ENCODE results near the gene IQCH. TPM values are rescaled to one million over a fixed set of nuclear protein-coding genes. Genes with fewer than 3 reads are reported as not detected.
"Not testable (repeated sequence)": the region's sequence is repeated elsewhere in the genome, so short reads cannot be mapped to it uniquely, and the experiment has no call there.

Gene IQCH
- total RNA-seq, 1 experiment from 2014 or later, result 8.3 TPM

DNA sequence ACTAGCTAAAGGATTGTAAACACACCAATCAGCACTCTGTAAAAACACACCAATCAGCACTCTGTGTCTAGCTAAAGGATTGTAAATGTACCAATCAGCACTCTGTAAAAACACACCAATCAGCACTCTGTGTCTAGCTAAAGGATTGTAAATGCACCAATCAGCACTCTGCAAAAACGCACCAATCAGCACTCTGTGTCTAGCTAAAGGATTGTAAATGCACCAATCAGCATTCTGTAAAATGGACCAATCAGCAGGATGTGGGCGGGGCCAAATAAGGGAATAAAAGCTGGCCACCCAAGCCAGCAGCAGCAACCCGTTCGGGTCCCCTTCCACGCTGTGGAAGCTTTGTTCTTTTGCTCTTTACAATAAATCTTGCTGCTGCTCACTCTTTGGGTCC is 8.0 kb upstream of the IQCH start:
- DNase-seq (ENCODE audit: low read depth), result not testable (repeated sequence)

DNA sequence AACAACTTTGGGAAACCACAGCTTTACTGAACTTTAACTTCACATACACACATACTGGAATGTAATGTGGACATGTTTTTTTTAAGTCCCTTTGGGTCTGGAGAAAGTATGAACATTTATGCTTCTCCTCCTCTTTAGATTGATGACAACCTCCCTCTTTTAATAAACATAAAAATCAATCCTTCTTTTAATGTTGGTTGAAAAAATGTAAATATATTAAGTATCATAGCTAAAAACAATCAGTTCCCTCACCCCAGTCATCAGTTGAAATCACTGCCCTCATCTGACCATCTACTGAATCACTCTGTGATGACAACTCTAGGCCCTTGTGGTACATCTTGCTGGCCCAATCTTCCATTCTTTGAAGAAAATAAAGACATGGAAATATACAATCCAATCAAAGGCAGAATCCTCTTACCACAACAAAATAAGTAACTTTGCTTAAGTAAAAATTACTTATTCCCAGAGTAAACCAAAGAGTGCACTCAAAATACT is 6.5 kb upstream of the IQCH start:
- no peak for DNase-seq (ENCODE audit: low read depth)

DNA sequence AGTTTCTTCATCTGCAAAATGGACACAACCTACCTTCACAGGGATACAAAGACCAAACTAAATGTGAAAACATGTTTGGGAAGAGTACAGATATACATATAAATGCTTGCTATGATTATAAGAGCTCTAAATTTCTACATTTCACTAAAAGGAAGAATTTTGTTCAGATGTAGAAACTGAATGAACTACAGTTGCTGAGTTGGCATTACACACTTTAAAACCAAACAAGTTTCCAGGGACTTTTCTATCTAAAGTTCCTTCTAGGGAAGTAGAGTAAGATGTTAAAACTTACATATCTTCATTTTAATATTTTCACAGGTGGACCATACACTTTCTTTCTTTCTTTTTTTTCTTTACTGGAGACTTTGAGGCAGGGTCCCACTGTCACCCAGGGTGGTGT is 4.8 kb upstream of the IQCH start:
- no peak for DNase-seq (ENCODE audit: low read depth)

DNA sequence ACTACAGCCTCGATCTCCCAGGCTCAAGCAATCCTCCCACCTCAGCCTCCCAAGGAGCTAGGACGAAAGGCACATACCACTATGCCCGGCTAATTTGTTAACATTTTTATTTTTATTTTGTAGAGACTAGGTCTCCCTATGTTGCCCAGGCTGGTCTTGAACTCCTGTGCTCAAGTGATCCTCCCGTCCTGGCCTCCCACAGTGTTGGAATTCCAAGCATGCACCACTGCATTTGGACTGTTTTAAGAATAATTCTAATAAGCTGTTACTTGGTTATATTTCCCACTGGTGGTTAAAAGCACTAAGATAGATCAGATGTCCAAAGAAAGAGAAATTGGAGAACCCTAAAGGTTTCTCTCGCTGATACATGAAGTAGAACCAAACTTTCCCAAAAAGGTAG is 3.3 kb upstream of the IQCH start:
- DNase-seq (ENCODE audit: low read depth), result no peak

DNA sequence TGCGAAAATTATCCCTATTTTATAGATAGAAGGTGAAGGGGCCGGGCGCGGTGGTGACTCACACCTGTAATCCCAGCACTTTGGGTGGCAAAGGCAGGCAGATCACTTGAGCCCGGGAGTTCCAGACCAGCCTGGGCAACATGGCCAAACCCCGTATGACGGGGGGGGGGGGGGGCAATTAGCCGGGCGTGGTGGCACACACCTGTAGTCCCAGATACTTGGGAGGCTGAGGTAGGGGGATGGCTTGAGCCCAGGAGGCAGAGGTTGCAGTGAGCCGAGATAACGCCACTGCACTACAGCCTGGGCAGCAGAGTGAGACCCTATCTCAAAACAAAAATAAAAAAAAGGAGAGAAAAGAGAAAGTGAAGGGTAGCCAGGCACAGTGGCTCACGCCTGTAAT is 1.5 kb upstream of the IQCH start:
- DNase-seq (ENCODE audit: low read depth), result no peak

DNA sequence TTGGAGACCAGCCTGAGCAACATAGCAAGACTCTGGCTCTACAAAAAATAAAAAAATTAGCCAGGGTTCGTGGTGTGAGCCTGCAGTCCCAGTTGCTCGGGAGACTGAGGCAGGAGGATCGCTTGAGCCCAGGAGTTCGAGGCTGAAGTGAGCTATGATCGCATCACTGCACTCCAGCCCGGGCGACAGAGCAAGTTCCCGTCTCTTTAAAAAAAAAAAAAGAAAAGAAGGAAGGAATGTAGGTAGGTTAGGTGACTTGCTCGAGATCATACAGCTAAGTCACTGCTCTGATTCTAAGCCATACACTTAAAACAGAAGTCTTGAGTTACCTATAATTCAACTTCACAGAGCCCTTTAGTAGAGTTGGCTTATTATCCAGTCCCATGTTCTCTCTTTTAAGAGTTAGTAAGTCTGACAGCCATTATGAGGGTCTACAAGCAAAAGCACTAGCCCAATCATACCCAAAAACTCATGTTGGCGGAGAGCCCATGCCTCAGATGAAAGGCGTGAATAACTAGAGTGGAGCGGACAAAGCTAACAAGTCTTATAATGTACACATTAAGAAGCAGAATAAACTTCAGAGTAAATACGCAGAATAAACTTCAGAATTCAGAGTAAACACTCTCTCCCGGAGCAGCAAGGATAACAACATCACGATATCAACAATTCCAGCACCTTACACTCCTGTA is 893 bp upstream of the IQCH start:
- no peak for DNase-seq (ENCODE audit: low read depth)

DNA sequence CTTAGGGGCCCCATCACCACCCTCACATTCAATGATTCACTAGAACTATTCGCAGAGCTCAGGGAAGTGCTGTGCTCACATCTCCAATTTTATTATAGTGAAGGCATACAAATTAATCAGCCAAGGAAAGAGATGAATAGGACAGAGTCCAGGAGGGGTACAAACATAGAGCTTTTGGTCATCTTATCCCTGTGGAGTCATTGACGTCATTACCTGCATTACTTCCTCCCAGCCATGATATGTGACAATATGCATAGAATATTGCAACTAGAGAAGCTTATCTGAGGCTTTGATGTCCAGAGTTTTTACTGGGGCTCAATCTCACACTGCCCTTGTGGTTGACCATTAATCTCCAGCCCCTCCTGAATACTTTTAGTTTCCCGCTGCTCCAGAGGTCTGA is 1.5 kb downstream of the IQCH start:
- DNase-seq (ENCODE audit: low read depth), result no peak

DNA sequence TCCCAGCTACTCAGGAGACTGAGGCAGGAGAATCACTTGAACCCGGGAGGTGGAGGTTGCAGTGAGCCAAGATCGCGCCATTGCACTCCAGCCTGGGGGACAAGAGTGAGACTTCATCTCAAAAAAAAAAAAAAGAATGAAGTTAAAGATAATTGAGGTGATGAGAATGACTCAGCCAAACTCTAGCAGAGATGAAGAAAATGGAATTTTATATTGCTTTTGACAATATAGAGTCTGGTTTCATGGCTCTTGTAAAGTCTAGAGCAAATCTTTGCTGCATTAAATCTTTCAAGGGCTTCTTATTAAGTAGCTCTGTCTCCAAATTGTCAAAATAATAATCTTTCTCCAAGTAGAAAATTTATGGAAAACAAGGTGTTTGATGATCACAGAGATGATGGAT is 3.8 kb downstream of the IQCH start:
- not testable (repeated sequence) for DNase-seq (ENCODE audit: low read depth)

DNA sequence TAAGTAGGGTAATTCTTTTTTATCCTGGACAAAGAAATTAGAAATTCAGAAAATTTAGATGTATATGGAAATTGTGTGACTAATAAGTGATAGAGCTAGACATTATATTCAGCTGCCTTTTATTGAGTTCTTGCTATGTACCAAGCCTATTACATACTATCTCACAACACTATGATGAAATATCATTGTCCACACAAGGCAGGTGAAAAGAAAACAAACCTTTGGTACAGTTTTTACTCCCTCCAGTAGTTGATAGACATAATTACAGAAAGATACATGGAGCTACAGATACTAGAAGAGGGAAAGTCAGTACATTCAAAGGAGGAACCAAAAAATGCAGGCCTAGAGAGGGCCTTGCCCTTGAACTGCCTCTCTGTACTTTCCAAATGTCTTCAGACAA is 4.8 kb downstream of the IQCH start:
- no peak for DNase-seq (ENCODE audit: low read depth)

DNA sequence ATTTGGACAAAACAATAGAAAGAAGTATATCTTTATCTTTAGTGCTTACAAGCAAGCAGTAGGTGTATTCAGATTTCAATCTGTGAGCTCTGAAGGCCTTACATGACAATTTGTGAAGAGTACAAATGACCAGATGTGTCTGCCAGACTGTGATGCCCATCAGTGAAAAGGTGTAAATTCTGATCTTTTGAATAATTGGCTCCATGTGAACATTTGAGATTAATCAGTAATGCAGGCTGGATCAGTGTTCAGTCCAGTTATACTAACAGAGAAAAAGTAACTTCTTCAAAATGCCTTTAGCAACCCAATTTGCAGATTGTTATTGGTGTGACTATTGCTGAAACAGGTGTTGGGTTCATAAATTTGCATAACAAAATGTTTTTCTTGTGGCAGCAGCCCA is 5.2 kb downstream of the IQCH start:
- no peak for DNase-seq (ENCODE audit: low read depth)

DNA sequence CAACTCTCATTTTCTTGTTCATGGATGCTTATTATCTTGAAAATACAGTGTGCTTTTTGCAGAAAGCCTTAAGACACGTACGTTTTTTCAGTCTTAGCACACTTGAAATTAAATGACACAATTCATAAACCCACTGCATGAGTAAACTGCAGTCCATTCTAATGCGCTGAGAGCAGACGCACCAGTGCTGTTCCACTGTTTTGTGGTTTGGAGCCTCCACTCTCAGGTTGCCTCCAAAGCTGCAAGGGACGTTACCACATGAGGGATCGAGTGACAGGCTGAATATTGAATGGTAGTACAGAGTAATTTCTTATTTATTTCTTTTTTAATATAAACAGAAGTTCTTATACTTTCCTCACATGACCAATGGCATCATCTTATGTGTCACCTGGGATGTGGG is 12.3 kb downstream of the IQCH start:
- no peak for DNase-seq (ENCODE audit: low read depth)

DNA sequence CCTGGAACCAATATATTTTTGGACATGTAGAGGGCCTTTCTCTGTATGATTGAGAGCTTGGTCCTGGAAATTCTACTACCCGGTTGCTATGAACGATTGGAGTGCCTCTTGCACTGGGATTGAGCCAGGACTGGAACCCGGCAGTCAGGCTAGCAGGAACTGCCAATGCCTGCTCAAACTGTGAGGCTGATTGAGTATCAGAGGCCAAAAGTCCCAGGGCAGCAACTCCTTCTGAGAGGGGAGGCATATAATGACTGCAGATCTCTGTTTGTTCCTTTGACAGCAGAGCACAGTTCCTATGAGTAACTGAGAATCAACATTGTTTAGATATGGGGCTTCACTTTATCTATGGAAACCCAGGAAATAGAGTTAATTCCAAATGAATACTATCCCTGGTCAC is 12.9 kb downstream of the IQCH start:
- no peak for DNase-seq (ENCODE audit: low read depth)

DNA sequence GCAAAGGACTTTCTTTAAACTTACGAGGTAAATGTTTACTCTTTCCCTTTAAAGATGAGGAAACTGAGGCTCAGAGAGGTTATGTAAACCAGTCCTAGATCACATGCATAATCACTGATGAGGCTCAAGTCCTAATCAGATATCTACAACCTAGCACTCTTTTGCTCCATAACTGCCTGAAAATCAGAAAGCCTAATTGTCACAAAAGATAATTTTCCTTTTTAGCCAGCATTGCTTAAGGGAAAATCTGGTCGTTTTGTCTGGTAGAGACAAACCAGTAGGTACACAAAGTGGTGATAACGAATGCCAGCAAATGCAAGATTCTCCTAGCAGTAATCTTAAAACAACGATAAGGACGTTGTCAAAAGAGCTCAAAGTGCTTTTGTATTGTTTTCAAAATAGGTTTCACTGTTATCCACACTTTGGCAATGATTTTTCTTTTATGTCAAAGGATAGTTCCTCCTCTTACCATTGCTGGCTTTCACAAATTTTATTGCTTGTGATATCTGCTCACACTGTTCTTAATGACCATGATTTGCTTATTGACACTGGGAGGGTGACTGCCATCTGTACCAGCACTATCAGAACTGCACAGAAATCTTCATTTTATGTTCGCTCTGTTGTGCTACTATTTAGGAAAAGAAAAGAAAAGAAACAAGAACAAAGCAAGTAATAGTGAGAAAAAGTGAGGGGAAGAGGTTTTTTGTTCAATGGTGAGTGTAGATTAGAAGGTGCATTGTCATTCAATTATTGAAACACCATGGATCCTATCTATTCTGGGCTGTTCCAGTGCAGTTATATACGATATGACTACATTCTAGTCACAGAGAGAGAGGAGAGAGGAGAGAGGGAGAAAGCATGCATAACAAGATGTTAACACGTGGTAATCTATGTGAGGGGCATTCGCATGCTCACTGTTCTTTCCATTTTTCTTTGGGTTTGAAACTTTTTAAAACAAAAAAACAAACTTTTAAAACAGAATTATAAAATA is 13.7 kb downstream of the IQCH start:
- no peak for DNase-seq (ENCODE audit: low read depth)

DNA sequence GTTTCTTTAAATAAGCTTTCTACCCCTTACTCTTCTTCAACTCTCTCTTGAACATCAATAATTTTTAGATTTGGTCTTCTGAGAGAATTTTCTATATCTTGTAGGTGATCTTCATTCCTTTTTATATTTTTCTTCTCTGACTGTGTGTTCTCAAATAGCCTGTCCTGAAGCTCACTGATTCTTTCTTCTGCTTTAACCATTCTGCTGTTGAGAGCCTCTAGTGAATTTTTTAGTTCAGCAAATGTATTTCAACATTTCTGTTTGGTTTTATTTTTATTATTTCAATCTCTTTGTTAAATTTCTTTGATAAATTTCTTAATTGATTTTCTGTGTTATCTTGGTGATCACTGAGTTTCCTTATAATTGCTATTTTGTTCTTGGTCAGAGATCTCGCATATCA is 19.6 kb downstream of the IQCH start:
- DNase-seq (ENCODE audit: low read depth), result no peak

DNA sequence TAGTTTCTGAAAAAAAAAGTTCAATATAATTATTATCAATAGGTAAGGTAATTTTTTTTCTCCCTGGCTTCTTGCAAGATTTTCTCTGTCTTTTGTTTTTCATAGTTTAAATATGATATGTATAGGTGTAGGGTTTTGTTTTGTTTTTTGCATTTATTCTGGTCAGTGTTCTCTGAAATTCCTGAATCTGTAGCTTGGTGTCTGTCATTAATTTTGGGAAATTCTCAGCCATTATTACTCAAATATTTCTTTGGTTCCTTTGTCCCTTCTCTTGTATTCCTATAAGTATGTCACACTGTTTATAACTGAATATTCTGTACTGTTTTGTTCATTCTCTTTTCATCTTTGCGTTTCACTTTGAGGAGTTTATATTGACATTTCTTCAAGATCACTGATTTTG is 22.1 kb downstream of the IQCH start:
- no peak for DNase-seq (ENCODE audit: low read depth)

DNA sequence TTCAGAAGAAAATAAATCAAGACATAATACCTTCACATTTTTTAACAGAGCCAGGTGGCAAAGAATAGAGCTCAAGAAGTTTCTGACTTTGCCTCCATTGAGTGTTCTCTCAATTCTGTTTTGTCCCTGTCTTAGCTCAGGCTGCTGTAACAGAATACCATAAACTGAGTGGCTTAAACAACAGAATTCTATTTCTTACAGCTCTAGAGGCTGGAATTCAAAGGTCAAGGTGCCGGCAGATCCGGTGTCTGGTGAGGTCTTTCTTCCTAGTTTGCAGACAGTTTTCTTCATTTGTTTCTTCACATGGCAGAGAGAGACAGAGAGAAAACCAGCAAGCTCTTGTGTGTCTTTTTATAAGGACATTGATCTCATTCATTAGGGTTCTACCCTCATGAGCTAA is 25.6 kb downstream of the IQCH start:
- DNase-seq (ENCODE audit: low read depth), result no peak

DNA sequence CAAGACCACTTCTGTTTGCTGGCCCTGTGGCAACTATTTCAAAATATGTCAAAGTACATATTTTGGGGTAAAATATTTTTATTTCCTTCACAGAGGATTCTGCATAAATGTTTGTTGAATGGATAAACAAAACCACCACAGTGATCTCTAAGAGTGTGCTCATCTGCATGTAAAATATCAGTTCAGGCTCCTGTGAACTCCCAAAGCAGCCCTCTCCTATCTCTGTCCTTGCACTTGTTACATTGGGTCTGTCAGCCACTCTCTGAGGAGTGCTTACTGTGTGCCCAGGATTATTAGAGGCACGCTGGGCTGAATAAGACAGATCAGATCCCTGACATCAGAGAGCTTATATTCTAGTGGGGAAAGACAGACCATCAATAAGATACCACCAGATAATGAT is 27.1 kb downstream of the IQCH start:
- no peak for DNase-seq (ENCODE audit: low read depth)

DNA sequence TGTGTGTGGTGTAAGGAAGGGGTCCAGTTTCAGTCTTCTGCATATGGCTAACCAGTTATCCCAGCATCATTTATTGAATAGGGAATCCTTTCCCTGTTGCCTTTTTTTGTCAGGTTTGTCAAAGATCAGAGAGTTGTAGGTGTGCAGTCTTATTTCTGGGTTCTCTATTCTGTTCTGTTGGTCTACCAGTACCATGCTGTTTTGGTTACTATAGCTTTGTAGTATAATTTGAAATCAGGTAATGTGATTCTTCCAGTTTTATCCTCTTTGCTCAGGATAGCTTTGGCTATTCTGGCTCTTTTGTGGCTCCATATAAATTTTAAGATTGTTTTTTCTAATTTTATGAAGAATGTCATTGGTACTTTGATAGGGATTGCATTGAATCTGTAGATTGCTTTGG is 31.0 kb downstream of the IQCH start:
- not testable (repeated sequence) for DNase-seq (ENCODE audit: low read depth)

DNA sequence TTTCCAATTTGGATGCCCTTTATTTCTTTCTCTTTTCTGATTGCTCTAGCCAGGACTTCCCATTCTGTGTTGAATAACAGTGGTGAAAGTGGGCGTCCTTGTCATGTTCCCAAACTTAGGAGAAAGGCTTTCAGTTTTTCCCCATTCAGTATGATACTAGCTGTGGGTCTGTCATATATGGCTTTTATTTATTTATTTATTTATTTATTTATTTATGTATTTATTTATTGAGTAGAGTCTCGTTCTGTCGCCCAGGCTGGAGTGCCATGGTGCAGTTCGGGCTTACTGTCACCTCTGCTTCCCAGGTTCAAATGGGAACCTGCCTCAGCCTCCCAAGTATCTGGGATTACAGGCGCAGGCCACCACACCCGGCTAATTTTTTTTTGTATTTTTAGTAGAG is 31.8 kb downstream of the IQCH start:
- DNase-seq (ENCODE audit: low read depth), result not testable (repeated sequence)

DNA sequence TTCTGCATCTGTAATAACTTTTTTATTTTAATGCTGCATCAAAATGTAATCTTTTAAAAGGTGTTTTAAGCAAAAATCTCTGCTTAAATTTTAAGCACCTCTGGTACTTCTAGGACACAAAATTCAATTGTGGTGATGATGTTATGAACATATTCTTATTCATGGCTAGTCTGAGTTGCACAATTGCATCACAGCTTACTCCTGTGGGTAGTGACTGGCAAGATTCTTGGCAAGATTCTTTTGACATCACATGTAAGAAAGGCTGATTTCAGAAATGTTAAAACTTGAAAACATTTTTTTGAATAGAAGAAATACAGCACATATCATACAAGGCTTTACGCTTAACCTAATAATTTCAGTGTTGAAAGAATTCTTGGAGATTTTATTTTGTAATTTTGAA is 35.7 kb downstream of the IQCH start:
- DNase-seq (ENCODE audit: low read depth), result no peak

DNA sequence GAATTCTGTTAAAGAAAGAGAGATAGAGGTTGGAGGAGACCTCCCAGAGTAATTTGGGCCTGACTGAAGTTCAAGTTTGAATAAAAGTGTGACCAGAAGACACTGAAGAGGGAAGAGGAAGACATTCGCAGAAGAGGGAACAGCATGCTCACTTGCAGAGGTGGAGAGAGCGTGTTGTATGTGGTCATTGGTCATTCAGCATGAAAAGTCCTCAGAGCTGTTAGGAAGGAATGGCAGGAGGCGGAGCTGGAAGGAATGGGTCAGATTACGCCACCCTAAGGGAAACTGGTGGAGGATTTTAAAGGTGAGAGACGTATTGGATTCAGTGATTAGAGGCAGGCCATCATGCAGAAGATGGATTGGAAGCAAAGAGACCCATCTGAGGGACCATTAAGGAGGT is 41.6 kb downstream of the IQCH start:
- DNase-seq (ENCODE audit: low read depth), result no peak

DNA sequence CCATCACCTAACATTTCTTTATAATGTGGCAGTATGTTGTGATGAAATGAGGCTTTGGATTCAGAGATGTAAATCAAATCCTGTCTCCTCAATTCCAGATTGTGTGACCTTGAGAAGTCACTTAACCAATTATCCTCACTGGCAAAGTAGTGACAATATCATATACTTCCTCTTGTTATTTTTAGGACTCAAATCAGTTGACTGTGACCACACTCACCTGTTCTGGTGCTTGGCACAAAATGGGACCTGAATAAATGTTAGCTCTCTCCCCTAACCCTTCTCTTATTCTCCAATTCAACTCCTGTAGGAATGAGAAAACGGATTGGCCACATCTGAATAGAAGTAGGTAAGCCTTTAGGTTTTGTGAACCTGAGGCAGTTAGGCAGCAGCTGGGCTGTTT is 42.1 kb downstream of the IQCH start:
- no peak for DNase-seq (ENCODE audit: low read depth)
